Measurements from ENCODE around the gene RREB1.

DNA sequence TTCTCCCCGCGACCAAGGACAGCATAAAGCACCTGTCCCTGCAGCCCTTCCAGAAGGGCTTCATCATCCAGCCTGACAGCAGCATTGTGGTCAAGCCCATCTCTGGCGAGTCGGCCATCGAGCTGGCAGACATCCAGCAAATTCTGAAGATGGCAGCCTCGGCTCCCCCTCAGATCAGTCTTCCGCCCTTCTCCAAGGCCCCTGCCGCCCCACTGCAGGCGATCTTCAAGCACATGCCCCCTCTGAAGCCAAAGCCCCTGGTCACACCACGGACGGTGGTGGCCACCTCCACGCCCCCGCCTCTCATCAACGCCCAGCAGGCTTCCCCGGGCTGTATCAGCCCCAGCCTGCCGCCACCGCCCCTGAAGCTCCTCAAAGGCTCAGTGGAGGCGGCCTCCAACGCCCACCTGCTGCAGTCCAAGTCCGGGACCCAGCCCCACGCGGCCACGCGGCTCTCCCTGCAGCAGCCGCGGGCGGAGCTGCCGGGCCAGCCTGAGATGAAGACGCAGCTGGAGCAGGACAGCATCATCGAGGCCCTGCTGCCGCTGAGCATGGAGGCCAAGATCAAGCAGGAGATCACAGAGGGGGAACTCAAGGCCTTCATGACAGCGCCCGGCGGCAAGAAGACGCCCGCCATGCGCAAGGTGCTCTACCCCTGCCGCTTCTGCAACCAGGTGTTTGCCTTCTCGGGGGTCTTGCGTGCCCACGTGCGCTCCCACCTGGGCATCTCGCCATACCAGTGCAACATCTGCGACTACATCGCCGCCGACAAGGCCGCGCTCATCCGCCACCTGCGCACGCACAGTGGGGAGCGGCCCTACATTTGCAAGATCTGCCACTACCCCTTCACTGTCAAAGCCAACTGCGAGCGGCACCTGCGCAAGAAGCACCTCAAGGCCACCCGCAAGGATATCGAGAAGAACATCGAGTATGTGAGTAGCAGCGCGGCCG, 121.9 kb downstream of the RREB1 start:
- TF ChIP-seq EZH2 (IDR thresholded peaks at IDR 0.05; ENCODE audit: borderline replicate concordance, low read depth, low read length, severe bottlenecking) (no peak), POLR2AphosphoS5 (IDR thresholded peaks at IDR 0.05; ENCODE audit: insufficient read depth, low read depth, low read length) (no peak), JUN (IDR thresholded peaks at IDR 0.05; ENCODE audit: borderline replicate concordance, insufficient read depth, insufficient read length, low read depth) (no peak)
- TF ChIP-seq, protein P1, sequence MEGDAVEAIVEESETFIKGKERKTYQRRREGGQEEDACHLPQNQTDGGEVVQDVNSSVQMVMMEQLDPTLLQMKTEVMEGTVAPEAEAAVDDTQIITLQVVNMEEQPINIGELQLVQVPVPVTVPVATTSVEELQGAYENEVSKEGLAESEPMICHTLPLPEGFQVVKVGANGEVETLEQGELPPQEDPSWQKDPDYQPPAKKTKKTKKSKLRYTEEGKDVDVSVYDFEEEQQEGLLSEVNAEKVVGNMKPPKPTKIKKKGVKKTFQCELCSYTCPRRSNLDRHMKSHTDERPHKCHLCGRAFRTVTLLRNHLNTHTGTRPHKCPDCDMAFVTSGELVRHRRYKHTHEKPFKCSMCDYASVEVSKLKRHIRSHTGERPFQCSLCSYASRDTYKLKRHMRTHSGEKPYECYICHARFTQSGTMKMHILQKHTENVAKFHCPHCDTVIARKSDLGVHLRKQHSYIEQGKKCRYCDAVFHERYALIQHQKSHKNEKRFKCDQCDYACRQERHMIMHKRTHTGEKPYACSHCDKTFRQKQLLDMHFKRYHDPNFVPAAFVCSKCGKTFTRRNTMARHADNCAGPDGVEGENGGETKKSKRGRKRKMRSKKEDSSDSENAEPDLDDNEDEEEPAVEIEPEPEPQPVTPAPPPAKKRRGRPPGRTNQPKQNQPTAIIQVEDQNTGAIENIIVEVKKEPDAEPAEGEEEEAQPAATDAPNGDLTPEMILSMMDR (IDR thresholded peaks at IDR 0.05; ENCODE audit: extremely low read depth in 1 of 2, insufficient read depth in 1 of 2, low read depth in 1 of 2, low read length in 2 of 2): no peak
- TF ChIP-seq, protein P2, sequence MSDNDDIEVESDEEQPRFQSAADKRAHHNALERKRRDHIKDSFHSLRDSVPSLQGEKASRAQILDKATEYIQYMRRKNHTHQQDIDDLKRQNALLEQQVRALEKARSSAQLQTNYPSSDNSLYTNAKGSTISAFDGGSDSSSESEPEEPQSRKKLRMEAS (IDR thresholded peaks at IDR 0.05; ENCODE audit: insufficient read depth, insufficient read length): no peak

Data from endothelial cell of umbilical vein (primary cell).